GM12873 (cell line): Measurements from ENCODE around the gene TNFAIP2.

Source experiments
- TF ChIP-seq, protein P1 (sequence below): IDR thresholded peaks from 2 replicates; pipeline ENCODE4 v1.5.1; 2012; ENCODE audit warnings: low read depth, mild to moderate bottlenecking, moderate library complexity, low read length, control low read depth; ENCODE audit not compliant: insufficient read depth; ENCODE audit errors: missing control alignments

The TNFAIP2 gene

DNA sequence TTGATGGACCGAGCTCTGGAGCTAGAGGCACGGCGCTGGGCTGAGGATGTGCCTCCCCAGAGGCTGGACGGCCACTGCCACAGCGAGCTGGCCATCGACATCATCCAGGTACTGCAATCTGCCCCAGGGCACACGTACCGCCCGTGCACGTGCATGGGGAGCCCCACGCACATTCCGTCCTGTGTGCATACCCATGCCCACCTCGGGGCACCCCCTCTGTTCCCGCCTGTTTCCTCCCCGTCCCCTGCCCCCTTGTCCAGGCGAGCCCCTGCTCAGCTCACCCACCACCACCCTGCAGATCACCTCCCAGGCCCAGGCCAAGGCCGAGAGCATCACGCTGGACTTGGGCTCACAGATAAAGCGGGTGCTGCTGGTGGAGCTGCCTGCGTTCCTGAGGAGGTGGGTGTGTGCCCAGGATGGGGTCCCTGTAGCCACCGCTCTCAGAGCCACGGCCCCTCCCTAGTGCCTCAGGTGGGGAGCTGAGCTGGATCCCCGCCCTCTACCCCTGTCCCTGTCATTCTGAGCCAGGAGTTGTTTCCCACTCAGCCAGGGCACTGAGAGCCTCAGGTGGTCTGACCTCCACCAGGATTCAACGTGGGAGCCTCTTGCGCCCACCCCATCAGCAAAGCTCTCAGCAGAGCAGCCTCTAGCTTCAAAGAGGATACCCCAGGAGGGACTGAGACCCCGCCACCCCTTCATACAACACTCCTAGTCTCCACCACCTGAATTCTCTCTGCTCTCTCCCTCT, 6.9 kb downstream of the TNFAIP2 start:
- TF ChIP-seq, protein P1, sequence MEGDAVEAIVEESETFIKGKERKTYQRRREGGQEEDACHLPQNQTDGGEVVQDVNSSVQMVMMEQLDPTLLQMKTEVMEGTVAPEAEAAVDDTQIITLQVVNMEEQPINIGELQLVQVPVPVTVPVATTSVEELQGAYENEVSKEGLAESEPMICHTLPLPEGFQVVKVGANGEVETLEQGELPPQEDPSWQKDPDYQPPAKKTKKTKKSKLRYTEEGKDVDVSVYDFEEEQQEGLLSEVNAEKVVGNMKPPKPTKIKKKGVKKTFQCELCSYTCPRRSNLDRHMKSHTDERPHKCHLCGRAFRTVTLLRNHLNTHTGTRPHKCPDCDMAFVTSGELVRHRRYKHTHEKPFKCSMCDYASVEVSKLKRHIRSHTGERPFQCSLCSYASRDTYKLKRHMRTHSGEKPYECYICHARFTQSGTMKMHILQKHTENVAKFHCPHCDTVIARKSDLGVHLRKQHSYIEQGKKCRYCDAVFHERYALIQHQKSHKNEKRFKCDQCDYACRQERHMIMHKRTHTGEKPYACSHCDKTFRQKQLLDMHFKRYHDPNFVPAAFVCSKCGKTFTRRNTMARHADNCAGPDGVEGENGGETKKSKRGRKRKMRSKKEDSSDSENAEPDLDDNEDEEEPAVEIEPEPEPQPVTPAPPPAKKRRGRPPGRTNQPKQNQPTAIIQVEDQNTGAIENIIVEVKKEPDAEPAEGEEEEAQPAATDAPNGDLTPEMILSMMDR = no peak

DNA sequence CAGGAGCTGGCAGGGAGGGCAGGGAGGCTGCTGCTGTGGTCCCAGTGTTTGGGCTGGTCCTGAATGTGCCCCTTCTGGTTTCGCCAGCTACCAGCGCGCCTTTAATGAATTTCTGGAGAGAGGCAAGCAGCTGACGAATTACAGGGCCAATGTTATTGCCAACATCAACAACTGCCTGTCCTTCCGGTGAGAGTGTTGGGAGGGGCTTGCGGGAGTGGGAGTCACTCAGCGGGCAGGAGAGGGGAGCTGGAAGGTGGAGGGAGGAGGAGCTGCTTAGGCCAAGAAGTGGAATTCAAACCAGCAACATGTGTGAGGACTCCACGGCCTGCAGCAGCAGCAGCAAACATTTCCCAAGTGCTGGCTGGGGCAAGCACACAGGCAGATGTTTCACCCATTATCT, 7.7 kb downstream of the TNFAIP2 start:
- TF ChIP-seq, protein P1 = no peak

DNA sequence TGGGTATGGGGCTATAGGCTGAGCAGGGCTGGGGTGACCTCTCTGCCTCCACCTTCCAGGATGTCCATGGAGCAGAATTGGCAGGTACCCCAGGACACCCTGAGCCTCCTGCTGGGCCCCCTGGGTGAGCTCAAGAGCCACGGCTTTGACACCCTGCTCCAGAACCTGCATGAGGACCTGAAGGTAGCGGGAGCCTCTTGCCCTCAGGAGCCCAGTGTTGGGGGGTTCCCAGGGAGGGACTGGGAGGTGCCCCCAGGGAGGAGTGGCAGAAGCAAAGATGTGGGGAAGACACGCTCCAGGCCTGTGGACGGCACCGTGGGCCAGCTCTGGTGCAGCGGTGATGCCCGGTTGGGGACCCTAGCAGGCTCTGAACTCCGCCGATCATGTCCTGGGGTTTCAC, 8.3 kb downstream of the TNFAIP2 start:
- TF ChIP-seq, protein P1 = no peak

DNA sequence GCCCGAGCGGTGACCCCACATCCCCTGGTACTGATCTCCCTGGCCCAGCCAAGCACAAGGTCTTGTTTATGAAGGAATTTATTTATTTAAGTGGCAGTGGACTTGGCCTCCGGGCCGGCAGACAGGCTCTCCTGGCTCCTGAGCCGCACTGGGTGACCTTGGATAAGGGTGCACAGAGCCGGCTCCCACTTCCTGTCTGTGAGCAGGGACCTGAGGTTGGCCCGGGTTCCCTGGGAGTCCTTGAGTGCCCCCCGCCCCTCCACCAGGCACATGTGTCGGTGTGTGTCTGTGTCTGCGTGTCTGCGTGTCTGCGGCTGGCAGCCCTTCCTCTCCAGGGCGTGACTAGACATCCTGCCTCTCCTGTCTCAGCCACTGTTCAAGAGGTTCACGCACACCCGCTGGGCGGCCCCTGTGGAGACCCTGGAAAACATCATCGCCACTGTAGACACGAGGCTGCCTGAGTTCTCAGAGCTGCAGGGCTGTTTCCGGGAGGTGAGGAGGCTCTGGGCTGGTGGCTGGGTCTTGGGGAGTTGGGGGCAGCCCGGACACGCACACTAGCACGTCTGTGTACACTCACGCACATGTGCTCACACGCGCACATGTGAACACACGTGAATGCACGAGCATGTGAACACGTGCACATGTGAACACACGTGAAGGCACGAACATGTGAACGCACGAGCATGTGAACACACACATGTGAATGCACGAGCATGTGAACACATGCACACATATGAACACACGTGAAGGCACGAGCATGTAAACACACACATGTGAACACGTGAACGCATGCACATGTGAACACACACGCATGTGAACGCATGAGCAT, 9.3 kb downstream of the TNFAIP2 start:
- TF ChIP-seq, protein P1 = no peak

DNA sequence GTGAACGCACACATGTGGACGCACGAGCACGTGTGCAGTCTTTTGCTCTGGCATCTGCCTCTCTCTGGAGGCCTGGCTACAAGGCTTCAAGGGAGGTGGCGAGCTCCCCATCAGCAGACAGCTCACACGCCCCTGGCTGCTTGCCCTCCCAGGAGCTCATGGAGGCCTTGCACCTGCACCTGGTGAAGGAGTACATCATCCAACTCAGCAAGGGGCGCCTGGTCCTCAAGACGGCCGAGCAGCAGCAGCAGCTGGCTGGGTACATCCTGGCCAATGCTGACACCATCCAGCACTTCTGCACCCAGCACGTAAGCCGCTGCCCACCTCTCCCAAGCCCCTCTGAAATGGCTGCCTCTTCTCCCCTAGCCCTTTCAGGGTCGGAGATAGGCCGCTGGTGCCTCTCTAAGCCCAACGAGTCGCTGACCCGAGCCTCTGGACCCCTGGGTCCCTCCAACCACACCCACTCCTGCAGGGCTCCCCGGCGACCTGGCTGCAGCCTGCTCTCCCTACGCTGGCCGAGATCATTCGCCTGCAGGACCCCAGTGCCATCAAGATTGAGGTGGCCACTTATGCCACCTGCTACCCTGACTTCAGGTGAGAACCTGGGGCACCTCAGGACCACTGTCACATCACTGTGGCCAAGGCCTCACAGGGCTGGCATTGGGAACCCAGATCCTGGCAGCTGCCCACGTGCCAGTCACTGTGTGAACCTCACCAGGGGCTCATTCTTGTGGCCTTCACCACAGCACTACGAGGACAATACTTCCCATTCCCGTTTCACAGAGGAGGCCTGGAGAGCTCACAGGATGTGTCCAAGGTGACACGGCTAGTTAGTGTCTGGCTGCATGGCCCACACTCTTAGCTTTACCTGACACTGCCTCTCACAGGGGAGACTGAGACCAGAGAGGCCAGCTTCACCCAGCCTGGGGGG, 10.2 kb downstream of the TNFAIP2 start:
- TF ChIP-seq, protein P1 = no peak

DNA sequence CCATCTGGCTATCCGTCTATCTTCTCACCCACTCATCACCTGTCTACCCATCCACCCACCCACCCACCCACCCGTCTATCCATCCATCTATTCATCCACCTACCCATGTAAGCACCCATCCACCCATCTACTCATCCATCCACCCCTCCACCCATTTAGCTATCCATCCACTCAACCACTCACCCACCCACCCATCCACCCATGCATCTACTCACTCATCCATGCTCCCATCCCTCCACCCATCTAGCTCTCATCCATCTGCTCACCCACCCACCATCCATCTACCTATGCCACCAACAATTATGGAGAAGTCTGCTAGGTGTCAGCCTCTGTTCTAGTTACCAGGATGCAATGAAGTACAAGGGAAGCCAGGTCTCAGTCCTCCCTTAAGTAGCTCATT, 11.1 kb downstream of the TNFAIP2 start:
- TF ChIP-seq, protein P1 = no peak
